GM19025 (cell line): ENCODE data around the gene TUSC2.
"Not testable (repeated sequence)": the region's sequence is repeated elsewhere in the genome, so short reads cannot be mapped to it uniquely, and the experiment has no call there.

Source experiments
- ATAC-seq: cut with Tn5 transposase; IDR thresholded peaks from one replicate; pipeline ENCODE4 v1.9.1; 2021; ENCODE audit warnings: mild to moderate bottlenecking, low read depth, moderate library complexity; ENCODE audit not compliant: unreplicated experiment

The TUSC2 gene

GRCh38 chr3:50297384-50297775 is 30.6 kb downstream of the TUSC2 start:
- ATAC-seq = no peak

DNA sequence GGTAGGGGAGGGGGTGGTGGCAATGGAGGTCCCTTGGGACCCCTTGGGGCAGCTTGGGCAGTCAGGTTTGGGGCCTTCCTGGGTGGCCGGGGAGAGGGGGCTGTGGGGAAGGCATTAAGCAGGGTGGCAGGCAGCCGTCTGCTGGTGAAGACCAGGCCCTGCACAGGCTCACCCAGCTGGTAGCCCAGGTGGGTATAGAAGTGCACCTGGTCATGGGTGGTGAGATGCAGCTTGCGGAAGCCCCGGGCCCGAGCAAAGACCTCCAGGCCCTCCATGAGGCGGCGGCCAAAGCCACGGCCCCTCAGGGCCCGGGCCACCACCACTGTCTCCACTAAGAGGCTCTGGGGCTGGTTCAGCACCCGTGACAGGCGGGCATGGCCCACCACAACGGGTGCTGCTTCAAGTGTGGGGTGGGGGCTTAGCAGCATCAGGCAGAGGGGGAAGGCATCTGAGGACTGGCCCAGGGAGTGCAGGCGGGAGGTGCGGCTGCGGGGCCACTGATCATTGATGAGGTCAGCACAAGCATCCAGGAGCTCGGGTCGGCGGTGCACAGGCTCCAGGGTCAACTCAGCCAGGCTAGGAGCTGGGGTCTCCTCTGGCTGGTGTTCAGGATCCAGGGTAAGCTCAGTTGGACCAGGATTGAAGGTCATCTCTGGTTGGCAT is 31.2 kb downstream of the TUSC2 start:
- ATAC-seq = no peak

DNA sequence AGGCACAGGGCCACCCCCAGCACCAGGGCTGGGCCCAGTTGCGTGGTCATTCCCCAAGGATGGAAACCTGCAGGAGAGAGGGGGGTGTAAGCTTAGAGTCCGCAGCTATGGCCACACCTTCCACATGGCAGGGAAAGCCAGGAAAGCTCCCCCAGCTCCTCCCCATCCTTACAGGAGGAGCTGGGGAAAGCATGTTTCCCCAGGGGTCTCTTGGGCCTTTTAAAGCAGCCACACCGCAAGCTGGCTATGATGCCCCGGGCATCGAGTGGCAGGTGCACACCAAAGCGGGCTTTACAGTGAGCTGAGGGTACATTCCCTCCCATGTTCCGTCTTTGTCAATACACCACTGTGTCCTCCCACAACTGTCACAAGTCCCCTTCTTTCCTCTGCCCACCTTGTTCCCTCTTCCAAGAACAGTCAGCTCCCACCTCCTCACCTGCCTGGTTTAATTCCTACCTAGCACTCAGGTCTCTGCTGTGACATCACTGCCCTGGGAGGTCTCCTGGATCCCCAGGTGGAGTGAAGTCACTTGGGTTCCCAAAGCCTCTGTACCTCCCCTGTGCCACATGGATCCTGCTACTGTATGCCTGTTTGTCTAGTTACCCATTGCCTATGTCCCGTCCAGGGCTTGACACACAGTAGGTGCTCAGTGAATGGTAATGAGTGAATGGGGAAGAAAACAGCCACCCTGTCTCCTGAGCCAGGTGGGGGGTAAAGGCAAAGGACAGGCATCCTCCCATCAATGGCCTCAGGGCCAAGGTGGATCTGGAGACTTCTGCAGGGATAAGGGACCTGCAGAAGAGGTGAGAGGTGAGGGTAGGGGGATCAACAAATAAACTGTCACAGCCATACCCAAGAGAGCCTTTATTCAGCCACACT is 32.2 kb downstream of the TUSC2 start:
- no peak for ATAC-seq

GRCh38 chr3:50294492-50295403 is 33.3 kb downstream of the TUSC2 start:
- ATAC-seq = no peak

GRCh38 chr3:50294089-50294488 is 33.9 kb downstream of the TUSC2 start:
- no peak for ATAC-seq

GRCh38 chr3:50293079-50293801 is 34.8 kb downstream of the TUSC2 start:
- ATAC-seq = no peak

GRCh38 chr3:50292159-50293078 is 35.6 kb downstream of the TUSC2 start, which contains the start of gene IFRD2:
Gene IFRD2, minus strand, starts transcription at chr3:50292429. Its CDS starts 155 bp downstream, at chr3:50292274.
- peak; percentile 95 for ATAC-seq

DNA sequence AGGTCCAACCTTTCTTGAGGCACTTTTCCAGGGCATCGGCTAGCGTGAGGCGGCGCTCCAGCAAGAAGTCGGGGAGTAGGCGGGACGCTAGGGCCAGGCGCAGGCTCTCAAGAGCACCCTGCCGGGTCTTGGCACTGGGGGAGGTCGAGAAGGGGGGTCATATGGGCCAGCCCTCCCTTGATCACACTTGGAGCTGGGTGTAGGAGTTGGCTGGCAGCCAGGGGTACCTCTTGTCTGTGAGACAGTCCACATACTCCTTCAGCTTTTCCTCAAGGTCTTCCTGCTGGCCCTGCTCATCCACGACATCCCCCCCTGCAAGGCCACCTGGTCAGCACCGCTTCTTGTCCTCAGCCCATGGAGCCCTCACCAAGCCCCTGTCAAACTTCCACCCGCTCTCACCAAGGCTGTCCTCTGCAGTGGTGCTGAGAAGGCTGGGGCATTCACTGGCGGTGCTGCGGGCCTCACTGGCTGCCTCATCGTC is 37.8 kb downstream of the TUSC2 start:
- ATAC-seq = no peak

- ATAC-seq = no peak
These were observed 38.9 kb downstream of the TUSC2 start for GRCh38 chr3:50289130-50289529.

DNA sequence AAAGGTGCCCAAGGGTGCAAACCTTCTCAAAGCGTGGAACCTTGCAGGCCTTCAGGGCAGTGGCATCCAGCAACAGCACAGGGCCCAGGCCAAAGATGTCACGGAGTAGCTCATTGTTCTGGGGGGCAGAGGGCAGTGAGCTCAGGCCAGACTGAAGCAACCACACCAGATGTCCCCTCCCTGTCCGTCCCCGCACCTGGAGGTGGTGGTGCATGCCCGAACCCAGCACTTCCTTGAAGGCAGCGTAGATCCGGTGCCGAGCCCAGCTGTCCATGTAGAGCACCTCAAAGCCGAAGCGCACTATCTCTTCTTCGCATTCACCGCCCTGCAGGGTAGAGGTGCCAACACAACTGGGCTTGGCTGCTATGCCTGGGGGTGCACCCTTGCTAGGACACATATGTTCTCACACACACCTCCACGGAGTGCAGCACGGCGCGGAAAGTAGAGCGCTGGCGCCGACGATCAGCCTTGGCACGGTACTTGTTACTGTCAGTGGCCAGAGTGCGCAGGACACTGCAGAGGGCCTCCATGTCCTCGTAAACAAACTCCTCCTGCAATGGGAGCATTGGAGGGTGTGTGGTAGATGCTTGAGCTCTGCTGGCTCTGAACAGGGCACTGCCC is 39.5 kb downstream of the TUSC2 start:
- ATAC-seq = no peak

GRCh38 chr3:50287262-50287661 is 40.8 kb downstream of the TUSC2 start:
- ATAC-seq = no peak

DNA sequence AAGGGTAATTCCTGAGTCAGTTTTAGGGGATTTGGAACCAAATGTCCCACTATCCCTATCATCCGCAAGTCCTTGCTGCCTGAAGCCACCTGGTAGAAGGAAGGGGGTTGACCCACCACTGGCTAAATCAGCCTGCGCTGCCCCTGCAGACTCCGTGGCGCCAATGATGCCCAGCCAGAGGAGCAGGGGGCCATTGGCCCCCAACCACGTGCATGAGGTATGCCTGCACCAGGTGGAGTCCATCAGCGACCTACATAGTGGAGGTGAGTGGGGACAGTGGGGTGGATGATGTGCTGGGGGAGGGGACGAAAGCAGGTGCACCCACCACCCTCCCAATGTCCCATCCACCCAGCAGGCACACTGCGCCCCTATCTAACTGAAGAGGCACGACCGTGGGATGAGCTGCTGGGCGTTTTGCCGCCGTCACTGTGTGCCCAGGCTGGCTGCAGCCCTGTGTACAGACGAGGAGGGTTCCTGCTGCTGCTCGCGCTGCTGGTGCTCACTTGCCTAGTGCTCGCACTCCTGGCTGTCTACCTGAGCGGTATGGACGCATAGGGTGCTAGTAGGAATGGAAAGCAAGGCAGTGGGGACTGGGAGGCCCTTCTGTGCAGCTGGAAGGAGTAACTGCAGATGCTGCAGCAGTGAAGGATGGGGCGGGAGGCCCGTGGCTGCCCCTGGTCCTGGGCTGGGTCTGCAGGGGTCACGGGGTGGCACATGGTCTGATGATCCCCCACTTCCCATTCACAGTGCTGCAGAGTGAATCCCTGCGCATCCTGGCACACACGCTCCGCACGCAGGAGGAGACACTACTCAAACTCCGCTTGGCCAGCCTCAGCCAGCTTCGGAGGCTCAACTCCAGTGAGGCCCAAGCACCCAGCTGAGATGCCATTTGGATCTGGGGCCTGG is 41.4 kb downstream of the TUSC2 start:
- ATAC-seq = no peak

- not testable (repeated sequence) for ATAC-seq
These were observed 43.9 kb downstream of the TUSC2 start for GRCh38 chr3:50284121-50284520.

DNA sequence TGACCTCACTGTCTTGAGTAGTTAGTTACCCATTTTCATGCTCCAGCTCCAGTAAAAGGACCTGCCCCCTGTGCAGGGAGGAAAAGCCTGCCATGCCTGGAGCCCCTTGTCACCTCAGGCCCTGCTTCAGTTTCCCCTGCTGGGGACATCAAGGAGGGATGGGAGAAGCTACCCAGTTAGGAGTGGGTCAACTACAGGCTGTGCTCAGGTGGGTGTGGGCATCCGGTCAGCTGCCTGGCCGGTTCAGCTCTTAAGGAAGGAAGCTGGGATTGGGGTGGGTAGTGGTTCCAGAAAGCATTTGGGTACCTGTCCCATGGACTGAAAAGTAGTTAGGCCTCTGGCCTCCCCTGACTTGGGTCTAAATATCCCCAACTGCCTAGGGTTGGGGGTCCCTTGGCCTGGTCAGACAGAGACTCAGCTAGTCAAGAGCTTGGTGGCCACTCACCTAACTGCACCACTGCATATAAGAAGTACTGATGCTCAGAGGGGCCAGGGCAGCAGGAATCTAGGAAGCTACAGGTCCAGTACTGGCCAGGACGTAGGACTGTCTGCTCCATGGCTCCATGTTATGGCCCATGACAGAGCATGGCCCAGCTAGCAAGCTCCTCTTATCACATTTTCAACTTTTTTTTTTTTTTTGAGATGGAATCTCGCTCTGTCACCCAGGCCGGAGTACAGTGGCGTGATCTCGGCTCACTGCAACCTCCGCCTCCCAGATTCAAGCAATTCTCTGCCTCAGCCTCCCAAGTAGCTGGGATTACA is 48.6 kb downstream of the TUSC2 start:
- no peak for ATAC-seq

GRCh38 chr3:50278880-50279224 is 49.2 kb downstream of the TUSC2 start, which contains the start of gene LSMEM2:
Gene LSMEM2, plus strand, starts transcription at chr3:50279087. Its CDS starts 27 bp downstream, at chr3:50279114.
- no peak for ATAC-seq

GRCh38 chr3:50278123-50278879 is 49.7 kb downstream of the TUSC2 start:
- no peak for ATAC-seq
